HL-60 (cell line): ENCODE measurements around the gene MPP4.

Experiments used
- DNase-seq, 2 experiments: peaks; one replicate each; pipeline ENCODE4 v3.0.0-alpha.2; 2010 to 2020; ENCODE audit warnings: low read depth in 1 of 2, low spot score in 1 of 2
- H3K27ac ChIP-seq: fragments of 250-450 bp; sonication (Bioruptor Pico); replicated peaks from 2 replicates; pipeline ENCODE4 v1.5.1; 2020; ENCODE audit warnings: mild to moderate bottlenecking, moderate library complexity
- H3K27me3 ChIP-seq: fragments of 250-450 bp; sonication (Bioruptor Pico); 2 replicates; pipeline ENCODE4 v1.5.1; 2021; ENCODE audit warnings: mild to moderate bottlenecking, moderate library complexity; ENCODE audit not compliant: insufficient read depth, poor library complexity, severe bottlenecking
- H3K4me3 ChIP-seq: replicated peaks from 2 replicates; pipeline ENCODE4 v1.5.1; 2011; ENCODE audit warnings: mild to moderate bottlenecking, control low read depth, low read length; ENCODE audit not compliant: insufficient read depth
- GABPA ChIP-seq: IDR thresholded peaks from 2 replicates; pipeline ENCODE4 v1.6.1; 2012; ENCODE audit warnings: low read depth
- POLR2AphosphoS5 ChIP-seq: IDR thresholded peaks from 2 replicates; pipeline ENCODE4 v1.6.1; 2012; ENCODE audit warnings: low read depth
- REST ChIP-seq: IDR thresholded peaks from 2 replicates; pipeline ENCODE4 v1.6.1; 2012; ENCODE audit warnings: low read depth; ENCODE audit not compliant: insufficient replicate concordance
- SPI1 ChIP-seq: IDR thresholded peaks from 2 replicates; pipeline ENCODE4 v1.6.1; 2012; ENCODE audit warnings: low read depth, mild to moderate bottlenecking, borderline replicate concordance
- TF ChIP-seq, protein P1 (sequence below): IDR thresholded peaks from one replicate; pipeline ENCODE4 v1.5.1; 2011; ENCODE audit warnings: low read length, control low read depth, inconsistent platforms; ENCODE audit not compliant: insufficient read depth

Gene MPP4

GRCh38 chr2:201630577-201630976 is 67.9 kb downstream of the MPP4 start:
- TF ChIP-seq SPI1 (no peak), GABPA (no peak)

DNA sequence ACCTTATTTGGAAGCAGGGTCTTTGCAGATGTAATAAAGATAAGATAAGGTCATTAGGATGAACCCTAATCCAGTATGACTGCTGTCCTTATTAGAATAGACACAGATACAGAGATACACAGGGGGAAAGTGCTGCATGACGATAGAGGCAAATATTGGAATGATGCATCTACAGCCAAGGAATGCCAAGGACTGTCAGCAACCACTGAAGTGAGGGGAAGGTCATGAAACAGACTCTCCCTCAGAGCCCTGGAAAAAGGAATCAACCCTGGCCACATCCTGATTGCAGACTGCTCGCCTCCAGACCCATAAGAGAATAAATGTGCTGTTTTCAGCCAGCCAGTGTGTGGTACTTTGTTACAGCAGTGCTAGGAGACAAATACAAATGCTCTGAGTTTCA is 69.9 kb downstream of the MPP4 start:
- H3K4me3 ChIP-seq, result no peak overlapping the region
- TF ChIP-seq, protein P1, sequence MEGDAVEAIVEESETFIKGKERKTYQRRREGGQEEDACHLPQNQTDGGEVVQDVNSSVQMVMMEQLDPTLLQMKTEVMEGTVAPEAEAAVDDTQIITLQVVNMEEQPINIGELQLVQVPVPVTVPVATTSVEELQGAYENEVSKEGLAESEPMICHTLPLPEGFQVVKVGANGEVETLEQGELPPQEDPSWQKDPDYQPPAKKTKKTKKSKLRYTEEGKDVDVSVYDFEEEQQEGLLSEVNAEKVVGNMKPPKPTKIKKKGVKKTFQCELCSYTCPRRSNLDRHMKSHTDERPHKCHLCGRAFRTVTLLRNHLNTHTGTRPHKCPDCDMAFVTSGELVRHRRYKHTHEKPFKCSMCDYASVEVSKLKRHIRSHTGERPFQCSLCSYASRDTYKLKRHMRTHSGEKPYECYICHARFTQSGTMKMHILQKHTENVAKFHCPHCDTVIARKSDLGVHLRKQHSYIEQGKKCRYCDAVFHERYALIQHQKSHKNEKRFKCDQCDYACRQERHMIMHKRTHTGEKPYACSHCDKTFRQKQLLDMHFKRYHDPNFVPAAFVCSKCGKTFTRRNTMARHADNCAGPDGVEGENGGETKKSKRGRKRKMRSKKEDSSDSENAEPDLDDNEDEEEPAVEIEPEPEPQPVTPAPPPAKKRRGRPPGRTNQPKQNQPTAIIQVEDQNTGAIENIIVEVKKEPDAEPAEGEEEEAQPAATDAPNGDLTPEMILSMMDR, result no peak
- no peak for TF ChIP-seq GABPA
- TF ChIP-seq SPI1, result no peak
- TF ChIP-seq POLR2AphosphoS5, result no peak
- no peak overlapping the region for H3K27ac ChIP-seq
- no peaks in the 10 kb centered on the region for H3K27me3 ChIP-seq
- DNase-seq, result no peak

More at GRCh38 chr2:201630577-201630976, 67.9 kb downstream of the MPP4 start:
- H3K4me3 ChIP-seq, result no peak overlapping the region
- no peak overlapping the region for H3K27ac ChIP-seq
- DNase-seq, result no peak
- H3K27me3 ChIP-seq, result no peaks in the 10 kb centered on the region

- TF ChIP-seq, protein P1, result no peak
- DNase-seq, result no peak
- Histone ChIP-seq H3K27me3 (no peaks in the 10 kb centered on the region), H3K4me3 (no peak overlapping the region), H3K27ac (no peak overlapping the region)
Measured at GRCh38 chr2:201622306-201622970, 76.0 kb downstream of the MPP4 start.

GRCh38 chr2:201621293-201621999 is 77.0 kb downstream of the MPP4 start:
- Histone ChIP-seq H3K4me3 (no peak overlapping the region), H3K27ac (no peak overlapping the region), H3K27me3 (no peaks in the 10 kb centered on the region)
- DNase-seq, result no peak
- TF ChIP-seq POLR2AphosphoS5 (no peak), REST (no peak), GABPA (no peak), SPI1 (no peak)
- TF ChIP-seq, protein P1, result no peak
